GM19397 (cell line): ENCODE results near the gene ADCY3.

Experiments
- ATAC-seq: cut with Tn5 transposase; IDR thresholded peaks from one replicate; pipeline ENCODE4 v1.9.1; 2021; ENCODE audit warnings: mild to moderate bottlenecking, moderate library complexity; ENCODE audit not compliant: unreplicated experiment

ADCY3 gene

GRCh38 chr2:24832931-24833701 lies 86.9 kb downstream of the ADCY3 start:
- ATAC-seq: no peak

- ATAC-seq: no peak
Observed at GRCh38 chr2:24832521-24832920, 87.5 kb downstream of the ADCY3 start.

- no peak for ATAC-seq
Observed at GRCh38 chr2:24832073-24832461, 88.0 kb downstream of the ADCY3 start.

GRCh38 chr2:24831221-24832072 lies 88.6 kb downstream of the ADCY3 start:
- ATAC-seq: no peak

GRCh38 chr2:24830786-24831185 lies 89.3 kb downstream of the ADCY3 start:
- no peak for ATAC-seq

GRCh38 chr2:24830351-24830750 lies 89.7 kb downstream of the ADCY3 start:
- ATAC-seq: no peak

- ATAC-seq: no peak
Observed at GRCh38 chr2:24828238-24828996, 91.6 kb downstream of the ADCY3 start.

- ATAC-seq: peak; percentile 68
Observed at GRCh38 chr2:24827321-24828237, 92.5 kb downstream of the ADCY3 start.

GRCh38 chr2:24826773-24827145 lies 93.3 kb downstream of the ADCY3 start:
- no peak for ATAC-seq

- no peak for ATAC-seq
Observed at GRCh38 chr2:24825883-24826772, 93.9 kb downstream of the ADCY3 start.

- ATAC-seq: no peak
Observed at GRCh38 chr2:24824966-24825882, 94.8 kb downstream of the ADCY3 start.

- ATAC-seq: no peak
Observed at GRCh38 chr2:24824071-24824588, 95.9 kb downstream of the ADCY3 start.

- ATAC-seq: no peak
Observed at GRCh38 chr2:24822049-24822706, 97.9 kb downstream of the ADCY3 start.

- ATAC-seq: no peak
Observed at GRCh38 chr2:24821433-24821891, 98.6 kb downstream of the ADCY3 start.

GRCh38 chr2:24820598-24821432 lies 99.2 kb downstream of the ADCY3 start:
- no peak for ATAC-seq

- no peak for ATAC-seq
Observed at GRCh38 chr2:24820175-24820513, 99.9 kb downstream of the ADCY3 start.
